PFSK-1 (cell line): ENCODE data around the gene FBXL19.

ENCODE experiments used
- POLR2AphosphoS5 ChIP-seq: IDR thresholded peaks from 2 replicates; pipeline ENCODE4 v1.6.1; 2012; ENCODE audit warnings: low read depth, mild to moderate bottlenecking, control low read depth, low read length, moderate library complexity
- SIN3A ChIP-seq: IDR thresholded peaks from 2 replicates; pipeline ENCODE4 v1.6.1; 2012; ENCODE audit warnings: mild to moderate bottlenecking, low read length, moderate library complexity, borderline replicate concordance; ENCODE audit not compliant: insufficient read depth
- TAF1 ChIP-seq: IDR thresholded peaks from 2 replicates; pipeline ENCODE4 v1.6.1; 2012; ENCODE audit warnings: low read length, control low read depth, borderline replicate concordance; ENCODE audit not compliant: insufficient read depth
- TF ChIP-seq, protein P1 (sequence below), 2 experiments: IDR thresholded peaks; 2 replicates each; pipeline versions ENCODE4 v1.6.1 to v1.8.0; 2011 to 2012; ENCODE audit warnings: low read depth in 2 of 2, low read length in 2 of 2, control low read depth in 1 of 2, inconsistent platforms in 1 of 2, mild to moderate bottlenecking in 1 of 2, moderate library complexity in 1 of 2; ENCODE audit not compliant: insufficient read depth in 1 of 2

- TF ChIP-seq, protein P1, sequence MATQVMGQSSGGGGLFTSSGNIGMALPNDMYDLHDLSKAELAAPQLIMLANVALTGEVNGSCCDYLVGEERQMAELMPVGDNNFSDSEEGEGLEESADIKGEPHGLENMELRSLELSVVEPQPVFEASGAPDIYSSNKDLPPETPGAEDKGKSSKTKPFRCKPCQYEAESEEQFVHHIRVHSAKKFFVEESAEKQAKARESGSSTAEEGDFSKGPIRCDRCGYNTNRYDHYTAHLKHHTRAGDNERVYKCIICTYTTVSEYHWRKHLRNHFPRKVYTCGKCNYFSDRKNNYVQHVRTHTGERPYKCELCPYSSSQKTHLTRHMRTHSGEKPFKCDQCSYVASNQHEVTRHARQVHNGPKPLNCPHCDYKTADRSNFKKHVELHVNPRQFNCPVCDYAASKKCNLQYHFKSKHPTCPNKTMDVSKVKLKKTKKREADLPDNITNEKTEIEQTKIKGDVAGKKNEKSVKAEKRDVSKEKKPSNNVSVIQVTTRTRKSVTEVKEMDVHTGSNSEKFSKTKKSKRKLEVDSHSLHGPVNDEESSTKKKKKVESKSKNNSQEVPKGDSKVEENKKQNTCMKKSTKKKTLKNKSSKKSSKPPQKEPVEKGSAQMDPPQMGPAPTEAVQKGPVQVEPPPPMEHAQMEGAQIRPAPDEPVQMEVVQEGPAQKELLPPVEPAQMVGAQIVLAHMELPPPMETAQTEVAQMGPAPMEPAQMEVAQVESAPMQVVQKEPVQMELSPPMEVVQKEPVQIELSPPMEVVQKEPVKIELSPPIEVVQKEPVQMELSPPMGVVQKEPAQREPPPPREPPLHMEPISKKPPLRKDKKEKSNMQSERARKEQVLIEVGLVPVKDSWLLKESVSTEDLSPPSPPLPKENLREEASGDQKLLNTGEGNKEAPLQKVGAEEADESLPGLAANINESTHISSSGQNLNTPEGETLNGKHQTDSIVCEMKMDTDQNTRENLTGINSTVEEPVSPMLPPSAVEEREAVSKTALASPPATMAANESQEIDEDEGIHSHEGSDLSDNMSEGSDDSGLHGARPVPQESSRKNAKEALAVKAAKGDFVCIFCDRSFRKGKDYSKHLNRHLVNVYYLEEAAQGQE (IDR thresholded peaks at IDR 0.05; ENCODE audit: insufficient read depth in 1 of 2, low read depth in 2 of 2, low read length in 2 of 2): no peak
- TF ChIP-seq SIN3A (no peak), TAF1 (no peak), POLR2AphosphoS5 (no peak)
Measured at GRCh38 chr16:30896889-30897733, 26.3 kb upstream of the FBXL19 start.
